HG03097 (cell line): ENCODE results near the gene FSTL1.

ENCODE experiments used
- ATAC-seq: cut with Tn5 transposase; IDR thresholded peaks from one replicate; pipeline ENCODE4 v1.9.1; 2021; ENCODE audit not compliant: unreplicated experiment, low FRiP score

Gene FSTL1

DNA sequence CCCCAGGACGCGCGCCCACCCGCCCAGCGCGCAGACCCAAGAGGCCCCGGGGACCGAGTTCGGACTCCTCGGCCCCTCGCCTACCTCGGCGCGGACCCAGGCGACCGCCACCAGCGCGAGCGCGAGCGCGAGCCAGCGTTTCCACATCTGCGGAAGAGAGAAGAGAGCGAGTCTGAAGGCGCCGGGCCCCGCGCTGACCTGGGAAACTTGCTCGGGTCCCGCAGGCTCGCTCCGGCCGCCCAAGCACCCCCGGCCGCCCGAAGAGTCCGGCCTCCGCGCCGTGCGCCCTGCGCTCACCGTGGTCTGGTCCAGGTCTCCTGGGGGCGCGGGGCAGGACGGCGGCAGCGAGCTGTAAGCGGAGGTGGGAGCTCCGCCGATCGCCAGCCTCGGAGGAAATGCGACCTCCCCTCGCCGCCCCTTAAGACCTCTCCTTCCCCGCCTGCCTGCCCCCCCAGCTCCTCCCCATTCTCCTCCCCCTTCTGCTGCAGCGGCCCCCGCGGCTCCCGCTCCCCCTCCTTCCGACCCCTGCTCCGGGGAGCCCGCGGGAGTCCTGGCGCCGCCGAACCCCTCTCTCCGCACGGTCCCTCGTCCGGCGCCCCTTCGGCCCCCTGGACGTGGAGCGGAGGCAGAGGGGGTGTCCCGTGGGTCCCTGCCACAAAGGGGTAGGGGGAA, at the start of gene FSTL1:
Gene FSTL1 (minus strand): TSS at position 393 of the 672 bp plus-strand sequence. CDS start 246 bp downstream, at position 147.
- no peak for ATAC-seq

DNA sequence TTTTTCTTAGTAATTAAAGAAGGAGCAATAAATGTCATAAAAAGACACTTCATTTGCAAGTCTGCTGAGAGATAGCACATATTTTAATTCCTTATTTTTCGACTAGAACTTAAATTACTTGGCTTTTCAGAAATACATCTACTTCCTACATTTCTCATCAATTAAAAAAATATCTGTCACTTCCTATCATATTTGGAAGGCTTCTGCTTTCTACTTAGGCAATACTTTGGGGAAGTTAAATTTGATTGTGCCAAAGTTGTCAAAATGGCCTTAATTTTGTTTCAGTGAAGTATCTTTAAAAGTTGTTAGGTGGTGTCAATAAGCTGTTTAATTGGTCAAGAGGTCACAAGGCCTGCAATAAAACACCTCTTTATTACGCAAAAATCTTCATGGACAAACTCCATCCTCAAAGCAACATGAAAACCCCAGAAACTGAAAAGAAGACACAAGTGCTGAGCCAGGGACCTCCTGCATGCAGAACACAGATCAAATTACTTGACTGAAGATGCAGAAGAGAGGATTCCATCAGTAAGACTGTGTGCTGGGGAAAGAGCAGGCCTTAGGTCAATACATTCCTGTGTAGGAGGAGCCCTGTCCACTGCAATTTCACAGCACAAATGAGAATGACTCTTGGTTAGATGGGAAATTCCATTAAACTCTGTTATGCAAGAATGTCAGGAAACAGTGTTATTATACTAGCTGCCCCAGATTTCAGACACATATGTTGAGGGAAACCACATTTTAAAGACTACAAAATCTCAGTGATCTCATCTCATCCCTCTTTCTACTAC, 48.0 kb upstream of the FSTL1 start:
- ATAC-seq: no peak

- ATAC-seq: no peak
These were observed 47.0 kb upstream of the FSTL1 start for GRCh38 chr3:120497818-120498217.

DNA sequence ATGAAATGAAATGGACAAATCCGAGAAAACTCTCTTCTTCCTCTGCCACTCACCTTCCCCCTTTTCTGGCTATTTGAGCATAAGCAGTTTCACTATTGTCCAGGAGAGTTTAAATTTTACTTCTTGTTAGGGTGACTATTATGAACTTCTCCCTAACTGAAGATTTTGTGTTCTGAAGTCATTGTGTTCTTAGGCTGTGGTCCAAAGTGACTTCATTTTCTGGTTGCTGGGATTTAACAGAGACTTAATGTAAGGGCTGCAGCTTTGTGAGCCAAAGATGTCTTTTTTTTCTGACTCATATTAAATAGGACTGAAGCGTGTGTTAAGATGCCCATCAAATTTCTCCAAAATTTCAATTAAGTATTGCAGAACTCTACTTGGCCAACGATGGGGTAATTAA, 46.5 kb upstream of the FSTL1 start:
- ATAC-seq: no peak

DNA sequence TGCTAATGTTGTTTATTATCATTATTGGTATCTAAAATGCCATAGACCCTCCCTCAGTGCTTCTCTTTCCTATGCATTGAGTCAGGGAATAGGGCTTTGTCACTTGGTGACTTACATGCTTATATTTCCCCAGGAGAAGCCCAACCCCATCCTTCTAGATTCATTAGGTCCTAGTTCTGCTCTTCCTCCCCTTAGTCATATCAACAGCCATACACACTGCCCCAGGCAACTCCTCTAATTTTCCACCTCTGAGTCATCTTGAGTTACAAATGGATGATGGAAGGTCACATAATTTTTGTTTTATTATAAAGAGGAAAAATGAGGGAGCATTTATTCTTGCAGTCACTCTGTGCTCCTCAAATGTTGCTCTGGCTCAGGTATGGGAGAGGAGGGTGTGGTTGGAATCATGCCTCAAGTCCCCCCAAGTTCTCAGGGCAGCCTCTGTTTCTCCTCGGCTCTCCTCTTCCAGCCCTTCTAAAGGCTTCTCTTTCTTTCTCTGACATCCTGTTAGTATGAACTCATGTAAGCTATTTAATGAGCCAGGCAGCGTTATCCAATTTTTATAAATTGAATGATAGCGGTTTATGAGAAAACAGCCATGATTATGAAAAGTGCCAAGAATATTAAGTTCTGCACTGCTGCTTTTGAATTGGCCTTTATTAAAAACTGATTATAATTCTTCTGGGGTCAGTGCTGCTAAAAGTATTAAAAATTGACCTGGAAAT, 45.6 kb upstream of the FSTL1 start:
- ATAC-seq: no peak

GRCh38 chr3:120495809-120496208, 45.0 kb upstream of the FSTL1 start:
- ATAC-seq: no peak

GRCh38 chr3:120492103-120492502, 41.3 kb upstream of the FSTL1 start:
- no peak for ATAC-seq

GRCh38 chr3:120489421-120489820, 38.6 kb upstream of the FSTL1 start:
- ATAC-seq: no peak

GRCh38 chr3:120488296-120488695, 37.5 kb upstream of the FSTL1 start:
- no peak for ATAC-seq

DNA sequence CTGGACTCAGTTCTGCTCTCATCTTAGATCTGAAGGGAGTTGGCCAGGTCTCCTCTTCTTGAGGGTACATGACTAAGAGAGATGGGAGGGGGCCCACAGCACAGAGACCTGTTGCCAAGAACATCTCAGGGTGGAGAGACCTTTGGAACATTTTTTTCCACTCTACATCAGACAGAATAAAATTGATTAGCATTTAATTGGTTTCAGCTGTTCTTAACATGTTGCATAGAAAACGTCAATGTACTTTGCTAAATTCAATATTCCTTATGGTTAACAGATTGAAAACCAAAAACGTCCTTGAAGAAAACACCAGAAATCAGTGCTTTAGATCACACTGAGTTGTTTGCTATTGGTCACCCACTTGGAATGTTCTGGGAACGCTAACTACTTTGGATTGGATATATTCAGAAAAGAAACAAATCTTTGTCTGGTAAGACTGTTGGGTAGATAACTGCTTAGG, 36.4 kb upstream of the FSTL1 start:
- ATAC-seq: no peak

GRCh38 chr3:120481081-120481480, 30.3 kb upstream of the FSTL1 start:
- no peak for ATAC-seq

GRCh38 chr3:120477781-120478180, 27.0 kb upstream of the FSTL1 start:
- ATAC-seq: no peak

DNA sequence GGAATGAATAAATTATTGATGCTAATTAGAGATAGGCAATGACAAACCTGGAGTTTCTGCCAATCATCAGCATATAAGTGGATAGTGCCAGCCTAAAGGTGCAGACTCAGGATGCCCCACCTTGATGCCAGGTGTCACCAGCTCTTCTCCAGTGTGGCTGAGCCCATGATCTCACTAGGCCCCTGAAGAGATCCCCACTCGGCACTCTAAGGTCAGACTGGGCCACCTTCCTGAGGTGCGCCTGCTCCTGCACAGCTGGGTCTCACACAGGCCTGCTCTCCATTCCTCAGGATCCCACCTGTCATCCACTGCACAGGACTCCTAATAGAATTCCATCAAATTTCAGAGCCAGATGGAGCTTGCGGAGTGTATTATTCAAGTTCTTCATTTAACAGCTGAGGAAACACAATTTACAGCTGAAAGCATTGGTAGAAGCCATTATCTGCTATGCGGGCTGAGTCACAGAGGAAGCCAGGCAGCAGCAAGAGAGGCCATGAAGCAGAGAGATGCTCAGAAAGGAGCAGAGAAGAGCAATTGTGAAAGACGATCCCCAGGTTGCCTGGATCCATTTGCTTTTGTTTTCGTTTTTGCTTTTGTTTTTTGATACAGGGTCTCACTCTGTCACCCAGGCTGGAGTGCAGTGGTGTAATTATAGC, 25.1 kb upstream of the FSTL1 start:
- no peak for ATAC-seq

DNA sequence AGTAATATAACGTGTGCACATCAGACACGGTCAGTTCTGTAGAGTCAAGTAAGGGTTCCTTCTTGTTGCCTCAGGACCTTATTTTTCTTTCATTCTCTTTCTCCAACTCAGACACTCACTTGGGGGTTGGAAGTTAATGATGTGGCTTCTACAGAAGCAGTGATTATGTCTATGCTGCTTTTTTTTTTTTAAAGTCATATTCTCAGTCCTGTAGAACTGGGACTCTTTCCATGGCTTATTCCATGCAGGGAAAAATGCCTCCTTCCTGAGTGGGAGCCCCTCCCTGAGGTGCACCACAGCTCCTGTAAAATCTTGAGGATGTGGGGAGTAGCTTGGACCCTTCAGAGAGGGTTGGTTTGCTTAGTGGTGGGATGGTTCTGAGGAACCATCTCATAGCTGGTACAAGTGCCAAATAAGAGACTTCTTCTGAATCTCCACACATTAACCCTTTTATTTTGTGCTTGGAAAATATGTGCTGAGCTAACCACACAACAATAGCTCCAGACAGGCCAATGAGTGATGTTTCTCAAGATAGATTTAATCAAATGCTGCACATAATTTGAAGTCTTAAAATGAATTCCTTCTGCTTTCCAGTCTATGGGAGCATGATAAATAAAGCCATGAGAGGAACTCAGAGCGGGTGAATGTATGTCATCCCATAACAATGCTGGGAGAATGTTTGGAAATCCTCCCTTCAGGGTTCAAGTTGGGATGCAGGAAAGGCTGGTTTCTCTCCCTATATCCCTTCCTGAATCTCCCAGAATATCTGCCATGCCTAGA, 23.3 kb upstream of the FSTL1 start:
- no peak for ATAC-seq

DNA sequence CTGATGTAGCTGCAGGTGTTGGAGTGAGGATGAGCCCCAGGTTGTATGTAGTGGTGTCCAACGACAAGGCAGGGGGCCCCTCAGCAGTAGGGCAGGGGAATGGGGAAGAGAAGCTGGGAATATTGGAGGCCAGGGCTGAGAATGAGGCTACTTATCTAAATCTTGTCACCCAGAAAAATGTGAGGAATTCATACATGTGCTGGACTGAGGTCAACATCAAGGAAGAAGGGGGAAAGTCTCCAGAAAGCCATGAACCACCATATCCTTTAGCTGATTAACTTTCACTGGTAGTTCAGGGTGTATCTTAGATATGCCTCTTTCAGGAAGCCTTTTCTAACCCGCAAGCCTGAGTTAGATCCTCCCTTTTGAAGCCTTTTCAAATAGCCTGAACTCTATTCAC, 22.6 kb upstream of the FSTL1 start:
- no peak for ATAC-seq

DNA sequence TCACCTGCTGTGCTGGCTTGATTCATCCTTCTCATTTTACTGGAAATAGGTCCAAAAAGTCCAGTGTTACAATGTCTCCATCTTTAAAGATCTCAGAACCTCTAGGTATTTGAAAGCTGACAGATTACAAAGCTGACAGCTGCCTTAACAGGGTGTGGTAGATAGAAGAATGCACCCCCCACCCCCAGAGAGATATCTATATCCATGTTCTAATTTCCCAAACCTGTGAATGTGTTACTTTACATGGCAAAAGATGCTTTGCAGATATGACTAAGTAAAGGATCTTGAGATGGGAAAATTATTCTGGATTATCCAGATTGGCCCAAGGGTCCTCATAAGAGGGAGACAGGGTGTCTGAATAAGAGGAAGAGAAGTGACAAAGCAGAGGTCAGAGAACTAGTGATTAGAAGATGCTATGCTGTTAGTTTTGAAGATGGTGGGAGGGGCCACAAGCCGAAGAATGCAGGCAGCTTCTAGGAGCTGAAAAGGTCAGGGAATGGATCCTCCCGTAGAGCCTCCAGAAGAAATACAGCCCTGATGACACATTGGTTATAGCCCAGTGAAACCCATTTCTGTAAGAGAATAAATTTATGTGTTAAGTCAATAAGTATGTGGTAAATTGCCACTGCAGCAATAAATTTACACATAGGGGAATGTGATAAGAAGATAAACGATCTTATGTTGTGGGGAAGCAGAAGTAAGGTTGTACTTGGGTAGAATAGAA, 21.5 kb upstream of the FSTL1 start:
- no peak for ATAC-seq

GRCh38 chr3:120471643-120472042, 20.9 kb upstream of the FSTL1 start:
- no peak for ATAC-seq

DNA sequence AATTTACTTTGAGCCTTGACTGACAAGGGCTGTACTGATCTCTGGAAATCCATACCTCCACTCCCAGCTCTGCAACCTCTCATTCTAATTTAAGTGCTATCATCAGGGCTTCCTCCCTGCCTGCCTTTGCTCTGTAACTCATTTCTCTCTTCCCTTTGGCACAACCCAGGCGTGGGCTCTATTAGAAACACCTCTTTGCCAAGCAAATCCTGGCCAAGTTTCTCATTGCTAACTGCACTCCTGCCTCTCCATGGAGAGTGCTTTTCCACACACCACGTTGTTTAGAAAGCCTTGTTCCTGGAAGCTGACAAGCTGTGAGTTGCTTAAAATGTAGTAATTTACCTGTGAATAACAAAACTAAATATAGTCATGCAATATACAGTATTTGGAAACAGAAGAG, 20.1 kb upstream of the FSTL1 start:
- no peak for ATAC-seq

- ATAC-seq: no peak
These were observed 19.1 kb upstream of the FSTL1 start for GRCh38 chr3:120469882-120470301.
